GM18873 (cell line): Measurements from ENCODE around the gene CFAP100.

Source experiments
- ATAC-seq: cut with Tn5 transposase; IDR thresholded peaks from one replicate; pipeline ENCODE4 v1.9.1; 2021; ENCODE audit warnings: mild to moderate bottlenecking, moderate library complexity, moderate number of reproducible peaks; ENCODE audit not compliant: unreplicated experiment, low FRiP score

CFAP100 gene

DNA sequence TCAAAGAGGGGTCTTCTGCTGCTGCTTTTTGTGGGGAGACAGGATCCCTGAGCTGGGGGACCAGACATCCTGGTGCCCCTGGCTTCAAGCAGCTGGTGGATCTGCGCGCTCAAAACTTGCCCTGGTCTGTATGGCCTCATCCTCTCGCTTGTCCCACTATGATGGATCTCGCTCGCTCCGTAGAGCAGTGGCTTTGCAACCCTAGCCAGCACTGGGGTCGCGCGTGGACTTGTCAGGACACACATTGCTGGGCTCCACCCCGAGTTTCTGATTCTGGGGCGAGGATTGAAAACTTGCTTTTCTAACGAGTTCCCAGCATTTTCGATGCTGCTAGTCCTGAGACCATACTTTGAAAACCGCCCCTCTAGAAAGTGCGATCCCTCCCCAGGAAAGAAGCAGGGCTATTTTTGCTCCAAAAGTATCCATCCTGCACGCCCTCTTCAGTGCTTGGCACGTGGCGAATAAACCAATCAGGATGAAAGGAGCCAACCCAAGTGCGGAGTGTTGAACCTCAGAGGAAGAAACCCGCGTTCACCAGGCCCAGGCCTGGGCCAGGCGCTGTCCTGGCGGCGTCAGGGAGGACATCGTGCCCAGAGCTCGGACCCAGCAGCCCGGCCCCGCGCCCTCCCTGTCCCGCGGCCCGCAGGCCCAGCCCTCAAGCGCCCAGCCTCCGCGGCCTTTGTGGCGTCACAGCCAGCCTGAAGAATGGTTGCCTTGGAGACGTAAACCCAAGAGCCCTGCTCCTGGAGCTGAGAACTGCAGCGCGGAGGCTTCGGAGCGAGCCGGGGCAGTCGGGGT, at the start of gene CFAP100:
Gene CFAP100 (plus strand): TSS at position 731 of the 798 bp plus-strand sequence. CDS start 1,092 bp downstream, outside the sequence.
- no peak for ATAC-seq

- ATAC-seq = no peak
Observed at GRCh38 chr3:126345231-126345630, 49.5 kb upstream of the CFAP100 start.

GRCh38 chr3:126345641-126346460, 48.9 kb upstream of the CFAP100 start:
- ATAC-seq = no peak

- no peak for ATAC-seq
Observed at GRCh38 chr3:126346466-126346865, 48.2 kb upstream of the CFAP100 start.

DNA sequence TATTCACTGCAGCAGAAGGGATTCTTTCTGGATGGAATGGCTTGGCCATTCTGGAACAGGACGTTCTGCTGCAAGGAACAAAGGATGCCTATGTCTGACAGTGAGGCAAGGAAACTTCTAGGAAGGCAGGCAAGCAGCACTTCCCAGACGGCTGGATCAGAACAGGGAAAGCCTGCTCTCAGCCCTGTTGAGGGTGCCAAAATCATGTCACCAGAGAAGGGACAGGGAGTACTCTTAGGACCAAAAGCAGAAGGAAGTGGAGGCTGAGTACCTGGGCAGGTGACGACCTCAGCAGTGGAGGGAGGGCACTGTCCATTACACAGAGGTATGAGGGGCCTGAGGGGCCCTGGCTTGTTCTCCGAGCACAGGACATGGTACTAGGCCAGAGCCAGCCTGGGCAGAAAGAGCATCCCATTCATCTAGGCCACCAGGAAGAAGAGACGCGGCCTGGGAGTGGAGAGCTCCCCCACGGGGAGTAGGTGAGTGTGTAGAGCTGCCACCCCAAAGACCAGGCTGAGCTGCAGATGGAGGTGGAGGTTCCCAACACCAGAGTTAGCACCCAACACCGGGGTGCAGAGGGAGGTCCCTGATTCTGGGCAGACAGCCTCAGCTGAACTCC, 47.1 kb upstream of the CFAP100 start:
- ATAC-seq = no peak

DNA sequence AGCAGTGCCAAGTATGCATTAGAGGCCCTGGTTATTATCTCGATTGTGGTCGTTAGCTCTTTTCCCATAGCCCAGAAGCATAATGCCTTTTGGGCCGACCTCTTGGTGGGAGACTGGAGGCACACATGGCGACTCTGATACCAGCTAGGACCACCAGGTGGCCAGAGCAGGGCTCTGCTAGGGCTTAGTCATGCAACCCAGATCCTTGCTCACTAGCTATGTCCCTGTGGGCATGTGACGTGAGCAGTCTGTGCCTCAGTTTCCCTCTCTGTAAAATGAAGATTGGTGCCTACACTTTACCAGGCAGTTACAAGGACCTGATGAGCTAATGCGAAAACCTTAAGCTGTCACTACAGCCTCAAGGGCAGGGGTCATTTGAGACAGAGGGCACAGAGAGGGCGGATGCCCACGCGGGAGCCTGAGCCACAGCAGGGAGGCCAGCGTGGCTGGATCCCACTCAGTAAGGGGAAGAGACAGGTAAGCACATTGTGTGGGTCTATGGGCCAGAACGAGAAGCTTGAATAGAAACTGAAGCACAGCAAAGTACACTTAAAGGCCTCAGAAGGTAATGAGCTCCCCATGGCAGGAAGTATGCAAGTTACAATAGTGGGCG, 46.3 kb upstream of the CFAP100 start:
- no peak for ATAC-seq

DNA sequence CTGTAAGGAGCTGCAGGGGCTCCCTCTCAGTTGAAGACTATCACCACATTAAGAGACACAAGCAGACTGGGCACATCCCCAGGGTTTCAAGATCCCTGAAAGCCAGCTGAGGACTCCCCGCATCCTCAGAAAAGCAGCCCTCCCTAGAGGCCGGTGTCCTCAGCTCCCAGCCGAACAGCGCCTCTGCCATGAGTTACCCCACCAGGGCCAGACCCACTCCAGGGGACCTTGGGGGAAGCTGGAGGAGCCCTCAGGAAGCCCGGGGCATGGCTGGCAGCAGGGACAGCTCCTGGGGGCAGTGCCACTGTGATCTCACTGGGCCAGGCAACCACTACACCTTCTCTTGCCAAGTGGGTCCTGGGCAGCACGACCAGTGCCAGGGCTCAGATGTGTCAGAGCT, 45.6 kb upstream of the CFAP100 start:
- no peak for ATAC-seq

DNA sequence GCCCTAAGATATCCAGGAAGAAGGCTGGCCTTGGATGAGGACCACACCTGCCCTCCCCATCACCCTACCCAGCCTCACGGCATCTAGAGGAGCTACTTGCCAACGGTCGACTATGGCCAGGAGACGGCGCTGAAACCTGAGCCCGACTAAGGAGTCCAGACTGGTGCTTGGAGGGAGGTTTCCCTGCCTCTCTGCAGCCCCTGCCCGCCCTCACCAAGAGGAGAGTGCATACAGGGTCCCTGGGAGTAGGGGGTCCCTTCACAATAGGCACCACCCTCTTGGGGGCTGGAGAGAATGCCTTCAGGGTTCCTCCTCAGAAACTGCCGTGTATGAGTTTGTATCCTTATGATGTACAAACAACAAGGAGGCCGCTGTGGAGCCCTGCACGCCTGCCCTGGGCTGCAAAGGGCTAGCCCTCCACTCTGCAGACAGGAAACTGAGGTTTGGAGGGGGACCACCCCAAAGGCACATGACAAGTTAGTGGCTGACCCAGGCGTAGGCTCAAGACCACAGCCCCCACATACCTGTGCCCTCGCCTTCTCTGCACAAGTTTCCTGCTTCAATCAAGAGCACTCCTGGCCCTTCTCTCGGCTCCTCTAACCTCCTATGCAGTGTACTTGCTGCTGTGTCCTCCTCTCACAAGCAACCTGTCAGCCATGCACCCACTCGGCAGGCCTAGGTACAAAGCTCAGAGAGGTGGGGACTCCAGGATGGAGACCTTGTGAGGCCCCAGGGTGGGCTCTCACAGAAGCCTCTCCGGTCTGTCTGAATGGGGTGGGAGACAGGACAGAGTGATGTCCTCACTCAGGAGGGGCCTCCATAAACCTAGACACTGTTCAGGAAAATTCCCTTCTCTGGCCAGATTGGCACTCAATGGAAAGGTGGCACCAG, 44.9 kb upstream of the CFAP100 start:
- no peak for ATAC-seq

- ATAC-seq = no peak
Observed at GRCh38 chr3:126350502-126351085, 44.1 kb upstream of the CFAP100 start.

GRCh38 chr3:126351086-126351770, 43.5 kb upstream of the CFAP100 start:
- ATAC-seq = no peak

DNA sequence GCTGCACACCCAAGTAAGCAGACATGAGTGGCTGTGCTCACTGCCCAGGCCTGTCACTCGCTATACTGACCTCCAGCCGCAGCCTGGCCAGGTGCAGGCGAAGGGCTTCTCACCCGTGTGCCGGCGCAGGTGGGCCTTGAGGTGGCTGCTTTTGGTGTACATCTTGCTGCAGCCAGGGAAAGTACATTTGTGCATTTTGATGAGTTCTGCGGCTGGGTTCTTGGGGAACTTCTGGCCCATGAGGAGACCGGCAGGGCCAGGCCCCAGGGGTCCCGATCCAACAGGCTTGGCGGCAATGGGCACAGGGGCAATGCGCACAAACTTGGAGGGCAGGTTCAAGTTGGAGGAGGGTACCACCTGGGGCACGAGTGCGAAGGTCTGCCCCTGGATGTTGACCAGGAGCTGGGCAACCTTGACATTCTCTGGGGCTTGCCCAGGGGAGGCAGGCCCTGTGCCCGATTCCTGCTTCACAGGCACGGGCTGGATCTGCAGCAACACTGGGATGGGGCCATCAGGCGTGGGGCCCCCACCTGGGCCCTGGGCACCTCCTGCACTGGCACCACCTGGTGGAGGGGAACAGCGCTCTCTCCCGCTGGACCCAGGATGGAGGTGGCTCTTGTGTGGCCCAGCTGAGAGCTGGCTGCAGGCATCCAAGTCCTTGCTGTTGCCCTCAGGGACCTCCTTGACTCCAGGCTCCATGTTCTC, 42.8 kb upstream of the CFAP100 start:
- no peak for ATAC-seq

DNA sequence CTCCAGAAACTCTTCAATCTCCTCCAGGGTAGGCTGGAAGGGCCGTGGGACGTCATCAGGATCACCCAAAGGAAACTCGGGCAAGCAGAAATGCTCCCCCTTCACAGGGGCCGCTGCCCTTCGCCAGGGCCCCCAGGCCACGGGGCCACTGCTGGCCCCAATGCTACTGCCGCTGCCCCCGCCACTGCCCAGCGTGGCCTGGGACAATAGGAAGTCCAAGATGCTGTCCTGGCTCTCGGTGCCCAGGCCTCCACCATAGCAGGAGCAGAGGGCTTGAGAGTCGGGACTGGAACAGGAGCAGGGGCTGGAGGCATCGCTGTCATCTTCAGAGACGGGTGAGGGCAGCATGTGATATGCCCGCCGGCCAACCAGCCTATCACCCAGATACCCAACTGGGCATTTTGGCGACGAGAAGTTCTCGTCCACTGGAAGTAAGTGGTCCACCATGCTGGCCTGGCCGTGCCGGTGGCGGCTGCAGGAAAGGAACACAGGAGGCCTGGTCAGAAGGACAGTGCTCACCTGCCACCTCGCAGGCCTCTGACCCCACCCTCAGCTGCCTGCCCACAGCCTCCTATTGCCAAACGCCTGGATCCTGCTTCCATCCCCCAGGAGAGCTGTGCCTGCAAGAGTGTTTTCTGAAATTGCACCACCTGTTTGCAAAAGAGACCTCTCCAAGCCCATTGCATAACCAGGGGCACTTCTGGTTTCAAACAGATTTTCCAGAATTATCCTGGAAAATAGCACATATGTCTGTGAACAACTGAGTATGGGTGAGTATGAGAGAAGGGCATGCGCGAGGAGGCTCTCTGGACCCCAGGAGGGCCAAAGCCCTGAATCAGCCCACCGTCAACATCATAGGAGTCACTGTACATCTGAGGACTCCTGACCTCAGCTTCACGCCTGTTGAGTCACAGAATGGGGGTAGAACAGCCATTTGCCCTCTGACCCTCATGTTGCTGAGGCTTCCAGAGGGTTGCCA, 41.9 kb upstream of the CFAP100 start:
- no peak for ATAC-seq

DNA sequence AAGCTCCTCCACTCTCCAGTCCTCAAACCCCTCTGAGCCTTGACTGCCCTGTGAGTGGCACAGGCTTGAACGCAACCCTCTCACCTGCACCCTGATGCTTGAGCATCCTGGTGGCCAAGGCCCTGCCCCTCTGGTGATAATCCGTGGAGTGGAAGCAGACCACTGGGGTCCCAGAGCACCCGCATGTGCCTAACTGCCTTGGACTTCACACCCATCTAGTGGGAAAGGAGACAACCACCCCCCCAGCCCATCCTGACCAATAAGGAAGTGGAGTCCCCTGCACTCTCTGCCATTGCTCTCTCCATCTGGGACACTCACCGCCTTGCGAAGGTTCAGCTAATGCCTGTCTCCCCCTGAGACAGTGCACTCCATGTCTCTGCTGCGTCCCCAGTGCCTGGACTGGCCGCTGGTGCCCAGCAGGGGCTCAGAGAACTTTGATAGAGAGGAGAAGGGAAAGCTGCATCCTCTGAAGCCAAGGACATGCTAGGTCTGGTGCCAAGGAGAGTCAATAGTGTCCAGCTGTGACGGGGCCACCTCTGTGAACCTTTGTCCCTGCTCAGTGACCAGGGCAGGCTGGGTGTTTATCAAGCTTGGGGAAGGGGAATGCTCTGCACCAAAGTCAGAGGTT, 40.9 kb upstream of the CFAP100 start:
- no peak for ATAC-seq

DNA sequence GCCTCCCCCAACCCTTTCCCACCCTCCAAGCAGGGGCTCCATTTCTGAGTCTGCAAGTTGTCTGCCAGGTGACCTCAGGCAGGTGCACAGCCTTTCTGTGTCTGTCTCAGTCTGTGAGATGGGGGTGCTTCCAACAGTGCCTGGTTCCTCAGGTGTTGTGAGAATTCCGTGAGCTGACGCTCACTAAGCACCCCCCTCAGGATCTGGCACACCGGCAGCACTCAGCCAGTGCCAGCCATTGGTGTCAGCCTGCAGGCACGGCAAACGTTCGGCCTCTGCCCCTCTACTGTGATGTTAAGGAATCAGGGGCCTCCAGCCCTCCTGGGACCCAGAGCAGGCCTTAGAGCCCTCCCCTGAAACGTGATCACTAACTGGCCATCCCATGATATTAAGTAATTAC, 39.9 kb upstream of the CFAP100 start:
- ATAC-seq = no peak

- no peak for ATAC-seq
Observed at GRCh38 chr3:126355251-126355650, 39.5 kb upstream of the CFAP100 start.

GRCh38 chr3:126355777-126356372, 38.8 kb upstream of the CFAP100 start:
- ATAC-seq = no peak
